Duodenal mucosa (tissue), 2 donors: Measurements from ENCODE around the gene PRKCH.

Experiments
- H3K27ac ChIP-seq: one replicate; pipeline ENCODE4 v1.7.0; 2013; ENCODE audit warnings: low read depth, low read length
- H3K27me3 ChIP-seq, 2 donors: one replicate each; pipeline ENCODE4 v1.7.0; 2013; ENCODE audit warnings: low read length in 2 of 2, control low read depth in 1 of 2; ENCODE audit not compliant: insufficient read depth in 2 of 2, control insufficient read depth in 1 of 2
- H3K36me3 ChIP-seq, 2 donors: one replicate each; pipeline ENCODE4 v1.7.0; 2013; ENCODE audit warnings: low read length in 2 of 2, control low read depth in 1 of 2; ENCODE audit not compliant: insufficient read depth in 2 of 2, control insufficient read depth in 1 of 2
- H3K4me1 ChIP-seq, 2 donors: one replicate each; pipeline ENCODE4 v1.7.0; 2013; ENCODE audit warnings: low read length in 2 of 2, control low read depth in 1 of 2; ENCODE audit not compliant: insufficient read depth in 2 of 2, control insufficient read depth in 1 of 2
- H3K4me3 ChIP-seq, 2 donors: one replicate each; pipeline ENCODE4 v1.7.0; 2013; ENCODE audit warnings: low read length in 2 of 2, low read depth in 1 of 2
- H3K9ac ChIP-seq, 2 donors: one replicate each; pipeline ENCODE4 v1.7.0; 2013; ENCODE audit warnings: low read length in 2 of 2, low read depth in 1 of 2
- H3K9me3 ChIP-seq, 2 donors: one replicate each; pipeline ENCODE4 v1.7.0; 2013; ENCODE audit warnings: low read length in 2 of 2, control low read depth in 1 of 2; ENCODE audit not compliant: control insufficient read depth in 1 of 2

Gene PRKCH

DNA sequence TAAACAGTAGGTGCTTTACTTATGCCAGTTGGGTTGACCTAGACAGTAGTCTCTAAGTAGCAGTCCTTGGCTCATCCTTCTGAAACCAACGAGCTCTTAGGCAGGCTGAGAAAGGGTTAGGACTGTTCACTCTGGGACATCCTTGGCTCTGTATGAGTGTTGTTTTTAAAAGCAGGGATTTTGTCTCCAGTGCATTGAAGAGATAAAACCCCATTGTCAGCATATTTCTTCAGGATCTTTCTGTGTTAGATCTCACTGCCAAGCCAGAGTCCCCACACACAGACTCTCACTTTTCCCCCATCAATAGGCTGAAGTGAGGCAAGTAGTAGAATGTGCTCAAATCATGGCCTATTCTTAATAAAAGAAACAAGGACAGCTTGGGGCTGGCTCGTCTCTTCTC is 250.5 kb downstream of the PRKCH start:
- Histone ChIP-seq H3K9me3 (no peaks in the 10 kb centered on the region), H3K9ac (no peak overlapping the region), H3K36me3 (no peaks in the 10 kb centered on the region), H3K4me3 (no peak overlapping the region), H3K27me3 (no peaks in the 10 kb centered on the region), H3K4me1 (peaks cover 42% of the 10 kb centered on the region in 2 donors), H3K27ac (no peak overlapping the region)

DNA sequence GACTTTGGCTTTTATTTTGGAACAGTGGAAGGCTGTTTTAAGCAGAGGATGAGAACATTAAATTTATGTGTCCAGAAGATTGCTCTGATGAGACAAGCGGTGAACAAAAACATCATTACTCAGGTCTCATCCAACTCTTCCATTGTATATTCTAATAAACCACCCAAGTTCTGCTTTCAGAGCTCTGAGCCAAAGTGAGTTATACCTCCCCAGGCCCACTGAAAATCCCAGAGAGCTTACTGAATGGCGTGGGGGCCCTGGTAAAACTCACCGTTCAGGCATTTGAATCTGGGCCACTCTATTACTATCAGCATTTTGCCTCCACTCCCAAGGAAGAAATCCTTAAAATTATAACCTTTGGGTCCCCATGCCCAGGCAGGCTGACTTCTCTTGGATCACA is 251.9 kb downstream of the PRKCH start:
- Histone ChIP-seq H3K27me3 (no peaks in the 10 kb centered on the region), H3K27ac (no peak overlapping the region), H3K9ac (no peak overlapping the region), H3K4me3 (no peak overlapping the region), H3K36me3 (no peaks in the 10 kb centered on the region), H3K9me3 (no peaks in the 10 kb centered on the region), H3K4me1 (peaks cover 28 to 35% of the 10 kb centered on the region in 2 donors)

- Histone ChIP-seq H3K4me3 (no peak overlapping the region), H3K4me1 (peaks cover 22 to 29% of the 10 kb centered on the region in 2 donors), H3K27me3 (no peaks in the 10 kb centered on the region), H3K9ac (no peak overlapping the region), H3K36me3 (no peaks in the 10 kb centered on the region), H3K27ac (no peak overlapping the region), H3K9me3 (no peaks in the 10 kb centered on the region)
These were observed 252.6 kb downstream of the PRKCH start for GRCh38 chr14:61573748-61574513.

DNA sequence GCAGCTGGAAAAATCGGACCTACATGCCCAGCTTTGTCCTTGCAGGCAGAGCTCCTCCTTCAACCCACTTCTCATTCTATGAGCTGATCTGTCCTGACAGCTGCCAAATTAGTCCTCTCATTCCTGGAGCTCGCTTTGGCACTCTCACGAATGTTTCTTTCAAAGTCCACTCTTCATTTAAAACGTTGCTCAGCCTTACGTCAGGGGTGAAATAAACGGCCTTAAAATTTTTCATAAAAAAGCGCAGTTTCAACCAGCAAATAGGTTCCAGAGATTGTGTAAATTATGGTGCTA is 253.1 kb downstream of the PRKCH start:
- H3K4me1 ChIP-seq, result peaks cover 16 to 24% of the 10 kb centered on the region in 2 donors
- no peak overlapping the region for H3K27ac ChIP-seq
- H3K9ac ChIP-seq, result no peak overlapping the region
- no peaks in the 10 kb centered on the region for H3K36me3 ChIP-seq
- H3K4me3 ChIP-seq, result no peak overlapping the region
- H3K27me3 ChIP-seq, result no peaks in the 10 kb centered on the region
- no peaks in the 10 kb centered on the region for H3K9me3 ChIP-seq

GRCh38 chr14:61575126-61575525 is 253.7 kb downstream of the PRKCH start:
- no peak overlapping the region for H3K9ac ChIP-seq
- H3K27me3 ChIP-seq, result no peaks in the 10 kb centered on the region
- H3K36me3 ChIP-seq, result no peaks in the 10 kb centered on the region
- H3K4me1 ChIP-seq, result peaks cover 11 to 17% of the 10 kb centered on the region in 2 donors
- no peak overlapping the region for H3K4me3 ChIP-seq
- H3K9me3 ChIP-seq, result no peaks in the 10 kb centered on the region
- no peak overlapping the region for H3K27ac ChIP-seq

- no peak overlapping the region for H3K27ac ChIP-seq
These were observed 254.3 kb downstream of the PRKCH start for GRCh38 chr14:61575551-61576150.

DNA sequence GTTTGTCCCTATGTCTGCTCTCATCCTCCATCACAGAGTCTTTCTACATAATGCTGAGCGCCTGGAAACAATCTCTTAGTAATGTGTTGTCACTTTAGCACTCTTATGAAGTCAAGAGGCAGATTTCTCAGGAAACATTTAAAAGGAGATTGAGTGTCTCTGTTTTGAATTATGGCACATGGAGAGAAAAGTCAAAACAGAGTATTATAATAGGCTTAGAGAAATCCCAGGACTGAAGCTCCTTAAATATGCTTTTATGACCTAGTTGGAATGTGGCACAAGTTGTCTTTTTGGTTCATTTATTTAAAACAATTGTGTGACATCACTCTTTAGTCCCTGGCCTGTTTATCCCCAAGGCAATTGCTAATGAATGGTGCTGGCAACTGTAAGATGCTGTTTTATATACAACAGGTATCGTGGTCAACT is 256.1 kb downstream of the PRKCH start:
- H3K4me3 ChIP-seq, result no peak overlapping the region
- H3K27me3 ChIP-seq, result no peaks in the 10 kb centered on the region
- H3K9ac ChIP-seq, result no peak overlapping the region
- no peaks in the 10 kb centered on the region for H3K36me3 ChIP-seq
- no peaks in the 10 kb centered on the region for H3K9me3 ChIP-seq
- H3K4me1 ChIP-seq, result peaks cover 11 to 12% of the 10 kb centered on the region in 2 donors
- H3K27ac ChIP-seq, result no peak overlapping the region

More at GRCh38 chr14:61575551-61576150, 254.3 kb downstream of the PRKCH start:
- Histone ChIP-seq H3K9ac (no peak overlapping the region), H3K4me3 (no peak overlapping the region), H3K36me3 (no peaks in the 10 kb centered on the region), H3K4me1 (peaks cover 11 to 16% of the 10 kb centered on the region in 2 donors), H3K9me3 (no peaks in the 10 kb centered on the region), H3K27me3 (no peaks in the 10 kb centered on the region)

- H3K36me3 ChIP-seq, result no peaks in the 10 kb centered on the region
- no peak overlapping the region for H3K4me3 ChIP-seq
These were observed 257.4 kb downstream of the PRKCH start for GRCh38 chr14:61578745-61579144.

DNA sequence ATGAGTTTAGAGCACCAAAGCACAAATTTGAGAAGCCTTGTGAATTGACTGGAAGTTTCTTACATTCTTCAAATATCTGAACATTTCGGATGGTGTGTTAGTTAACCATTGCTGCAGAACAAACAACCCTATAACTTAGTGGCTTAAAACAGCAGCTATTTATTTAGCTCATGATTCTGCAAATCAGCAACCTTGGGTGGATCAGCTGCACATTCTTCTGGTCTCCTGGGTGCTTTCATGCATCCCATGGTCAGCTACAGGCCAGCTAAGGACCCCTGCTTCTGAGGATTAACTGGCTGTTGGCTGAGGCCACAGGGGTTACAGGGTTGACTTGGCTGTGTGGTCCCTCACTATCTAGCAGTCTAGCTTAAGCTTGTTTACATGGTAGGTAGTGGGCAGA is 260.0 kb downstream of the PRKCH start:
- Histone ChIP-seq H3K36me3 (no peaks in the 10 kb centered on the region), H3K4me3 (no peak overlapping the region), H3K27me3 (no peaks in the 10 kb centered on the region), H3K27ac (no peak overlapping the region), H3K9me3 (no peaks in the 10 kb centered on the region), H3K9ac (no peak overlapping the region), H3K4me1 (peaks cover 5 to 8% of the 10 kb centered on the region in 2 donors)

More at GRCh38 chr14:61578745-61579144, 257.4 kb downstream of the PRKCH start:
- H3K27ac ChIP-seq, result no peak overlapping the region
- no peaks in the 10 kb centered on the region for H3K27me3 ChIP-seq
- H3K9ac ChIP-seq, result no peak overlapping the region
- peaks cover 4 to 5% of the 10 kb centered on the region in 2 donors for H3K4me1 ChIP-seq
- no peaks in the 10 kb centered on the region for H3K9me3 ChIP-seq

- no peaks in the 10 kb centered on the region for H3K36me3 ChIP-seq
- H3K27me3 ChIP-seq, result no peaks in the 10 kb centered on the region
- no peak overlapping the region for H3K27ac ChIP-seq
- no peaks in the 10 kb centered on the region for H3K9me3 ChIP-seq
- H3K4me3 ChIP-seq, result no peak overlapping the region
- peaks cover 5 to 8% of the 10 kb centered on the region in 2 donors for H3K4me1 ChIP-seq
- H3K9ac ChIP-seq, result no peak overlapping the region
These were observed 260.7 kb downstream of the PRKCH start for GRCh38 chr14:61581955-61582615.
